HG03565 (cell line): Measurements from ENCODE around the gene PDE4D.

Experiments
- ATAC-seq: cut with Tn5 transposase; IDR thresholded peaks from one replicate; pipeline ENCODE4 v1.9.1; 2021; ENCODE audit warnings: mild to moderate bottlenecking, moderate library complexity; ENCODE audit not compliant: unreplicated experiment

The PDE4D gene

GRCh38 chr5:59532979-59533729 is 360.4 kb downstream of the PDE4D start:
- ATAC-seq: no peak

GRCh38 chr5:59529239-59529638 is 364.3 kb downstream of the PDE4D start:
- no peak for ATAC-seq

- ATAC-seq: no peak
Measured at GRCh38 chr5:59528202-59528862, 365.2 kb downstream of the PDE4D start.

GRCh38 chr5:59525957-59526356 is 367.6 kb downstream of the PDE4D start:
- ATAC-seq: no peak

- ATAC-seq: no peak
Measured at GRCh38 chr5:59525311-59525710, 368.2 kb downstream of the PDE4D start.

- ATAC-seq: no peak
Measured at GRCh38 chr5:59522201-59522831, 371.2 kb downstream of the PDE4D start.

- no peak for ATAC-seq
Measured at GRCh38 chr5:59521476-59521875, 372.1 kb downstream of the PDE4D start.

GRCh38 chr5:59519338-59519737 is 374.2 kb downstream of the PDE4D start:
- no peak for ATAC-seq

- ATAC-seq: no peak
Measured at GRCh38 chr5:59517926-59518585, 375.5 kb downstream of the PDE4D start.

GRCh38 chr5:59516161-59516560 is 377.4 kb downstream of the PDE4D start:
- no peak for ATAC-seq

GRCh38 chr5:59506285-59506877 is 387.1 kb downstream of the PDE4D start:
- ATAC-seq: no peak

GRCh38 chr5:59504043-59504442 is 389.5 kb downstream of the PDE4D start:
- ATAC-seq: no peak

GRCh38 chr5:59503220-59503619 is 390.3 kb downstream of the PDE4D start:
- ATAC-seq: no peak

GRCh38 chr5:59501316-59501715 is 392.2 kb downstream of the PDE4D start:
- ATAC-seq: no peak

- no peak for ATAC-seq
Measured at GRCh38 chr5:59500014-59500413, 393.5 kb downstream of the PDE4D start.

- ATAC-seq: no peak
Measured at GRCh38 chr5:59497207-59497606, 396.3 kb downstream of the PDE4D start.

- ATAC-seq: no peak
Measured at GRCh38 chr5:59496524-59497134, 396.9 kb downstream of the PDE4D start.

GRCh38 chr5:59491945-59492344 is 401.6 kb downstream of the PDE4D start:
- ATAC-seq: no peak

- ATAC-seq: no peak
Measured at GRCh38 chr5:59489551-59489950, 404.0 kb downstream of the PDE4D start.
